ENCODE results near the gene ZNF202. TPM values are rescaled to one million over a fixed set of nuclear protein-coding genes. Genes with fewer than 3 reads are reported as not detected.
"Not testable (repeated sequence)": the region's sequence is repeated elsewhere in the genome, so short reads cannot be mapped to it uniquely, and the experiment has no call there.

Gene ZNF202
- total RNA-seq, 1 donor from 2014 or later: 9.1 TPM

GRCh38 chr11:123742031-123742723 is 717 bp upstream of the ZNF202 start:
- DNase-seq (ENCODE audit: low spot score): no peak

- DNase-seq (ENCODE audit: low spot score): no peak
These were observed 687 bp downstream of the ZNF202 start for GRCh38 chr11:123740787-123741158.

GRCh38 chr11:123738374-123738773 is 3.1 kb downstream of the ZNF202 start:
- no peak for DNase-seq (ENCODE audit: low spot score)

GRCh38 chr11:123736769-123737168 is 4.7 kb downstream of the ZNF202 start:
- no peak for DNase-seq (ENCODE audit: low spot score)

GRCh38 chr11:123729602-123730001 is 11.9 kb downstream of the ZNF202 start:
- DNase-seq (ENCODE audit: low spot score): no peak

- DNase-seq (ENCODE audit: low spot score): no peak
These were observed 15.3 kb downstream of the ZNF202 start for GRCh38 chr11:123725995-123726655.

GRCh38 chr11:123719452-123719851 is 22.0 kb downstream of the ZNF202 start:
- DNase-seq (ENCODE audit: low spot score): no peak

GRCh38 chr11:123718469-123718868 is 23.0 kb downstream of the ZNF202 start:
- no peak for DNase-seq (ENCODE audit: low spot score)

GRCh38 chr11:123718063-123718462 is 23.4 kb downstream of the ZNF202 start:
- no peak for DNase-seq (ENCODE audit: low spot score)

GRCh38 chr11:123712627-123713026 is 28.8 kb downstream of the ZNF202 start:
- DNase-seq (ENCODE audit: low spot score): not testable (repeated sequence)

- DNase-seq (ENCODE audit: low spot score): peak; percentile 86
These were observed 33.8 kb downstream of the ZNF202 start for GRCh38 chr11:123707606-123708205.

- DNase-seq (ENCODE audit: low spot score): no peak
These were observed 34.3 kb downstream of the ZNF202 start for GRCh38 chr11:123707206-123707605.

GRCh38 chr11:123704341-123704740 is 37.1 kb downstream of the ZNF202 start:
- no peak for DNase-seq (ENCODE audit: low spot score)

GRCh38 chr11:123702696-123703095 is 38.8 kb downstream of the ZNF202 start:
- DNase-seq (ENCODE audit: low spot score): no peak

- DNase-seq (ENCODE audit: low spot score): no peak
These were observed 39.3 kb downstream of the ZNF202 start for GRCh38 chr11:123702139-123702538.

GRCh38 chr11:123700772-123701171 is 40.7 kb downstream of the ZNF202 start:
- DNase-seq (ENCODE audit: low spot score): no peak

- DNase-seq (ENCODE audit: low spot score): peak; percentile 75
These were observed 42.8 kb downstream of the ZNF202 start for GRCh38 chr11:123698546-123699127.

- DNase-seq (ENCODE audit: low spot score): peak; percentile 5
These were observed 45.3 kb downstream of the ZNF202 start for GRCh38 chr11:123696183-123696582.

GRCh38 chr11:123695231-123695630 is 46.2 kb downstream of the ZNF202 start:
- peak; percentile 94 for DNase-seq (ENCODE audit: low spot score)

GRCh38 chr11:123694551-123694950 is 46.9 kb downstream of the ZNF202 start:
- peak; percentile 27 for DNase-seq (ENCODE audit: low spot score)

GRCh38 chr11:123692961-123693360 is 48.5 kb downstream of the ZNF202 start:
- peak; percentile 7 for DNase-seq (ENCODE audit: low spot score)

- DNase-seq (ENCODE audit: low spot score): peak; percentile 25
These were observed 51.0 kb downstream of the ZNF202 start for GRCh38 chr11:123690485-123690884.

GRCh38 chr11:123684601-123685000 is 56.9 kb downstream of the ZNF202 start:
- no peak for DNase-seq (ENCODE audit: low spot score)

Data from umbilical cord (tissue), 2 donors.